ENCODE data around the gene KIAA0753.

The KIAA0753 gene

DNA sequence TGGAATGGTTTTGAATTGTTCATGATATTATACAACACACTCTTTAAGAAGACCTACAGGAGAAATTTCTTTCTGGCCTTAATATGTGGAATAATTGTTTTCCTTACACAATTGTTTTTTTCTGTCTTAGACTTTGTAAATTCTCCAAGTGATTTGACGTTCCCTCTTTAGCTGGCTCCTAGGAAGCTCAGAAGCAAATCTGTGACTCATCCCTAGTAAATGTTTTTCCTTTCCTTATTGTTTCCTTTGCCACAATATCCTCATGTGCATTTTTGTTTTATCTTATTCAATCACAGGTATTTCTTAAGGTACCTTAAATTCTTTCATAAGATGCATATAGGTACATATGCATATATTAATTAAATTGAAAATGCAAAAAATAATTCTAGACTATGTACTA is 13.5 kb downstream of the KIAA0753 start:
- no peak for TF ChIP-seq TEAD4 (IDR thresholded peaks at IDR 0.05)
- TF ChIP-seq, protein P1, sequence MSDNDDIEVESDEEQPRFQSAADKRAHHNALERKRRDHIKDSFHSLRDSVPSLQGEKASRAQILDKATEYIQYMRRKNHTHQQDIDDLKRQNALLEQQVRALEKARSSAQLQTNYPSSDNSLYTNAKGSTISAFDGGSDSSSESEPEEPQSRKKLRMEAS (IDR thresholded peaks at IDR 0.05), result no peak
- TF ChIP-seq YY1 (IDR thresholded peaks at IDR 0.05; ENCODE audit: low read depth), result no peak
- TF ChIP-seq, protein P2, sequence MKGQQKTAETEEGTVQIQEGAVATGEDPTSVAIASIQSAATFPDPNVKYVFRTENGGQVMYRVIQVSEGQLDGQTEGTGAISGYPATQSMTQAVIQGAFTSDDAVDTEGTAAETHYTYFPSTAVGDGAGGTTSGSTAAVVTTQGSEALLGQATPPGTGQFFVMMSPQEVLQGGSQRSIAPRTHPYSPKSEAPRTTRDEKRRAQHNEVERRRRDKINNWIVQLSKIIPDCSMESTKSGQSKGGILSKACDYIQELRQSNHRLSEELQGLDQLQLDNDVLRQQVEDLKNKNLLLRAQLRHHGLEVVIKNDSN (IDR thresholded peaks at IDR 0.05), result no peak
- no peak for TF ChIP-seq NFIC (IDR thresholded peaks at IDR 0.05)
- no peak for TF ChIP-seq EGR1 (IDR thresholded peaks at IDR 0.05)

DNA sequence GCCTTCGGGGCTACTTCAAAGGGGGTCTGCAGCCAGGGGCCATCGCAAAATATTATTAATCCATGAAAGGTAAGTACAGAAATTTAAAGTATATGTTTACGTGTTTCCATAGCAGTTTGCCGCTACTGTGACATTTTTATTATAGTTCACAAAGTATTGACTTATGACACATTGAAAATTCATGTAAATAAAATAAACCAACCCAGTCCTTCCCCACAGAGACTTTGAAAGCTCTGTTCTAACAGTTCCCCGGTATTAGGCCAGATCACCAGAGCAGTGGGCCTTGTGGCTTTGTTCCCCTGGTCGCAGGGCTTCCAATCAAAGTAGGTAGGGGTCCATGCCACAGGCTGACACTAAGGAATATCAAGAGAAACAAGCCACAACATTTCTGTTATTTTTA is 13.9 kb downstream of the KIAA0753 start:
- TF ChIP-seq, protein P2 (IDR thresholded peaks at IDR 0.05), result no peak
- TF ChIP-seq TAF1 (IDR thresholded peaks at IDR 0.05; ENCODE audit: low read depth), result no peak
- no peak for TF ChIP-seq ZBTB7A (IDR thresholded peaks at IDR 0.05; ENCODE audit: low read depth)
- TF ChIP-seq NFIC (IDR thresholded peaks at IDR 0.05), result no peak
- no peak for TF ChIP-seq EGR1 (IDR thresholded peaks at IDR 0.05)
- no peak for TF ChIP-seq CREB1 (IDR thresholded peaks at IDR 0.05; ENCODE audit: low read depth)
- TF ChIP-seq, protein P1 (IDR thresholded peaks at IDR 0.05), result no peak
- no peak for TF ChIP-seq TEAD4 (IDR thresholded peaks at IDR 0.05)
- TF ChIP-seq YY1 (IDR thresholded peaks at IDR 0.05; ENCODE audit: low read depth), result no peak
- no peak for TF ChIP-seq EP300 (IDR thresholded peaks at IDR 0.05; ENCODE audit: borderline replicate concordance)

DNA sequence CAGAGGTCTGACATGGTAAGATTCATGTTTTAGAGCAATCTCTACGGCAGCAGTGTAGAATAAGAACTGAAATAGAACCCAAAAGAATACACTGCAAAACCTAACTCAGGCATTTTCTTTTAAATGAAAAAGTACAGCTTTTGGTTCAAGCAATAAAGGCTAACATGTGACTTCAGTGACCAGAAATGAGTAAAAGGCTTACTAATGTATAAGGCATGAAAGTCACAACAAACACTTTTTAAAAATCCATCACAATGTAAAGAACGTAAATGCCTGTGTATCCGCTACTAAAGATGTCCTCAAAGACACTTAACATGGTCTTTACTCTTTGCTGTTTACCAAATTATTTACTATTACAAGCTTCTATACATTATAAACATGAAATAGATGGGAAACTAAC is 16.6 kb downstream of the KIAA0753 start:
- TF ChIP-seq, protein P1 (IDR thresholded peaks at IDR 0.05), result no peak
- TF ChIP-seq EP300 (IDR thresholded peaks at IDR 0.05; ENCODE audit: borderline replicate concordance), result no peak
- TF ChIP-seq, protein P3, sequence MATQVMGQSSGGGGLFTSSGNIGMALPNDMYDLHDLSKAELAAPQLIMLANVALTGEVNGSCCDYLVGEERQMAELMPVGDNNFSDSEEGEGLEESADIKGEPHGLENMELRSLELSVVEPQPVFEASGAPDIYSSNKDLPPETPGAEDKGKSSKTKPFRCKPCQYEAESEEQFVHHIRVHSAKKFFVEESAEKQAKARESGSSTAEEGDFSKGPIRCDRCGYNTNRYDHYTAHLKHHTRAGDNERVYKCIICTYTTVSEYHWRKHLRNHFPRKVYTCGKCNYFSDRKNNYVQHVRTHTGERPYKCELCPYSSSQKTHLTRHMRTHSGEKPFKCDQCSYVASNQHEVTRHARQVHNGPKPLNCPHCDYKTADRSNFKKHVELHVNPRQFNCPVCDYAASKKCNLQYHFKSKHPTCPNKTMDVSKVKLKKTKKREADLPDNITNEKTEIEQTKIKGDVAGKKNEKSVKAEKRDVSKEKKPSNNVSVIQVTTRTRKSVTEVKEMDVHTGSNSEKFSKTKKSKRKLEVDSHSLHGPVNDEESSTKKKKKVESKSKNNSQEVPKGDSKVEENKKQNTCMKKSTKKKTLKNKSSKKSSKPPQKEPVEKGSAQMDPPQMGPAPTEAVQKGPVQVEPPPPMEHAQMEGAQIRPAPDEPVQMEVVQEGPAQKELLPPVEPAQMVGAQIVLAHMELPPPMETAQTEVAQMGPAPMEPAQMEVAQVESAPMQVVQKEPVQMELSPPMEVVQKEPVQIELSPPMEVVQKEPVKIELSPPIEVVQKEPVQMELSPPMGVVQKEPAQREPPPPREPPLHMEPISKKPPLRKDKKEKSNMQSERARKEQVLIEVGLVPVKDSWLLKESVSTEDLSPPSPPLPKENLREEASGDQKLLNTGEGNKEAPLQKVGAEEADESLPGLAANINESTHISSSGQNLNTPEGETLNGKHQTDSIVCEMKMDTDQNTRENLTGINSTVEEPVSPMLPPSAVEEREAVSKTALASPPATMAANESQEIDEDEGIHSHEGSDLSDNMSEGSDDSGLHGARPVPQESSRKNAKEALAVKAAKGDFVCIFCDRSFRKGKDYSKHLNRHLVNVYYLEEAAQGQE (IDR thresholded peaks at IDR 0.05; ENCODE audit: low read depth), result no peak
- no peak for TF ChIP-seq CREB1 (IDR thresholded peaks at IDR 0.05; ENCODE audit: low read depth)
- TF ChIP-seq NFIC (IDR thresholded peaks at IDR 0.05), result no peak
- TF ChIP-seq FOXM1 (IDR thresholded peaks at IDR 0.05; ENCODE audit: borderline replicate concordance, low read depth), result no peak
- TF ChIP-seq EGR1 (IDR thresholded peaks at IDR 0.05), result no peak
- no peak for TF ChIP-seq TCF12 (IDR thresholded peaks at IDR 0.05; ENCODE audit: low read depth)
- no peak for TF ChIP-seq TEAD4 (IDR thresholded peaks at IDR 0.05)
- TF ChIP-seq, protein P2 (IDR thresholded peaks at IDR 0.05), result no peak
- no peak for TF ChIP-seq TAF1 (IDR thresholded peaks at IDR 0.05; ENCODE audit: low read depth)
- TF ChIP-seq CEBPB (IDR thresholded peaks at IDR 0.05), result no peak
- TF ChIP-seq RAD21 (IDR thresholded peaks at IDR 0.05; ENCODE audit: low read depth), result no peak
- TF ChIP-seq ZBTB7A (IDR thresholded peaks at IDR 0.05; ENCODE audit: low read depth), result no peak

DNA sequence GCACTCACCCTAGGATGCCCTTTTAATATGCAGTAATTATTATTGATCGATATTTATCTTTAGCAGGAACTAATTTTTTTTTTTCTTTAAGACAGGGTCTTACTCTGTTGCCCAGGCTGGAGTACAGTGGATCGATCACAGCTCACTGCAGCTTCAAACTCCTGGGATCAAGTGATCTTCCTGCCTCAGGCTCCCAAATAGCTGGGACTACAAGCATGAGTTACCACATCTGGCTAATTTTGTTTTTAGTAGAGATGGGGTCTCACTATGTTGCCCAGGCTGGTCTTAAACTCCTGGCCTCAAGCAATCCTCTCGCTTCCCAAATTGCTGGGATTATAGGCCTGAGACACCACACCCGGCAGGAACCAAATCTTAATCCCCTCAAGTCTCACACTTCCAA is 29.3 kb downstream of the KIAA0753 start:
- no peak for TF ChIP-seq EP300 (IDR thresholded peaks at IDR 0.05; ENCODE audit: borderline replicate concordance)
- no peak for TF ChIP-seq CREB1 (IDR thresholded peaks at IDR 0.05; ENCODE audit: low read depth)
- TF ChIP-seq EGR1 (IDR thresholded peaks at IDR 0.05), result no peak
- TF ChIP-seq, protein P3 (IDR thresholded peaks at IDR 0.05; ENCODE audit: low read depth), result no peak
- no peak for TF ChIP-seq FOXM1 (IDR thresholded peaks at IDR 0.05; ENCODE audit: borderline replicate concordance, low read depth)
- TF ChIP-seq, protein P1 (IDR thresholded peaks at IDR 0.05), result no peak
- no peak for TF ChIP-seq RAD21 (IDR thresholded peaks at IDR 0.05; ENCODE audit: low read depth)
- TF ChIP-seq, protein P2 (IDR thresholded peaks at IDR 0.05), result no peak
- TF ChIP-seq ZBTB7A (IDR thresholded peaks at IDR 0.05; ENCODE audit: low read depth), result no peak
- no peak for TF ChIP-seq NFIC (IDR thresholded peaks at IDR 0.05)
- TF ChIP-seq TAF1 (IDR thresholded peaks at IDR 0.05; ENCODE audit: low read depth), result no peak
- TF ChIP-seq TEAD4 (IDR thresholded peaks at IDR 0.05), result no peak
- TF ChIP-seq CEBPB (IDR thresholded peaks at IDR 0.05), result no peak
- no peak for TF ChIP-seq TCF12 (IDR thresholded peaks at IDR 0.05; ENCODE audit: low read depth)
- no peak for TF ChIP-seq YY1 (IDR thresholded peaks at IDR 0.05; ENCODE audit: low read depth)

DNA sequence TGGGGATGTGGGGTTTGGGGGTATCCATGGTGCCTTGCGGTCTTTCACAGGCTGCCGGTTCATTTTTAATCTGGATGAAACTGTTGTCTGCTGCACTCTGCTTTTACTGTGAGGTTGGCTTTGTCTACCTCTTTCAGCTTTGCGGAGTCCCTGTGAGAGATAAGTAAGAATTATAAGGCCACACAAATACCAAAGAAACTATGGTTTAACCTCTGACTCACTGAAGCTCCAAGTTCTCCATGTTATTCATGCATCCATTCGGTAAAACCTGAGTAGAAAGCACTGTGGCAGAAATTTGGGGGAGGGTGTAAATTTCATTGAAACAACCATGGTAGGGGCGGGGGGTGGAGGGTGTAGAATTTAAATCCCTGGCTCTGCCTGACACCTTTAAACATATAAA is 30.5 kb downstream of the KIAA0753 start:
- no peak for TF ChIP-seq EP300 (IDR thresholded peaks at IDR 0.05; ENCODE audit: borderline replicate concordance)
- no peak for TF ChIP-seq CREB1 (IDR thresholded peaks at IDR 0.05; ENCODE audit: low read depth)
- TF ChIP-seq FOXM1 (IDR thresholded peaks at IDR 0.05; ENCODE audit: borderline replicate concordance, low read depth), result no peak
